Left renal pelvis (tissue), 4 donors: ENCODE results near the gene SPG7. TPM values are rescaled to one million over a fixed set of nuclear protein-coding genes. Genes with fewer than 3 reads are reported as not detected.

Experiments used
- DNase-seq, 4 donors: peaks; one replicate each; pipeline ENCODE4 v3.0.0-alpha.2; 2013; ENCODE audit warnings: low read depth in 4 of 4, low spot score in 3 of 4
- polyA plus RNA-seq, 4 donors: library from polyadenylated mRNA; unstranded; fragments of 120-200 nt; gene quantifications; one replicate each; pipeline ENCODE4 v1.2.1, GENCODE V29; 2013; ENCODE audit not compliant: insufficient read length in 4 of 4

Gene SPG7
- polyA plus RNA-seq, 4 donors: 77.2 to 134 (median 90.2) TPM

GRCh38 chr16:89510526-89510925, 2.3 kb downstream of the SPG7 start:
- no peak for DNase-seq

- no peak for DNase-seq
Observed at GRCh38 chr16:89511374-89511773, 3.2 kb downstream of the SPG7 start.

GRCh38 chr16:89512453-89512852, 4.2 kb downstream of the SPG7 start:
- no peak for DNase-seq

- DNase-seq: no peak
Observed at GRCh38 chr16:89517128-89517527, 8.9 kb downstream of the SPG7 start.

GRCh38 chr16:89519881-89520280, 11.7 kb downstream of the SPG7 start:
- no peak for DNase-seq

- no peak for DNase-seq
Observed at GRCh38 chr16:89522287-89522686, 14.1 kb downstream of the SPG7 start.

GRCh38 chr16:89523680-89524344, 15.6 kb downstream of the SPG7 start:
- DNase-seq: no peak

GRCh38 chr16:89525146-89525913, 17.1 kb downstream of the SPG7 start:
- no peak for DNase-seq

- DNase-seq: no peak
Observed at GRCh38 chr16:89529097-89529496, 20.9 kb downstream of the SPG7 start.

- no peak for DNase-seq
Observed at GRCh38 chr16:89530401-89531381, 22.5 kb downstream of the SPG7 start.

- DNase-seq: no peak
Observed at GRCh38 chr16:89531821-89532526, 23.8 kb downstream of the SPG7 start.

GRCh38 chr16:89534252-89534756, 26.1 kb downstream of the SPG7 start:
- DNase-seq: no peak

- DNase-seq: no peak
Observed at GRCh38 chr16:89536371-89536770, 28.2 kb downstream of the SPG7 start.

GRCh38 chr16:89536886-89537548, 28.8 kb downstream of the SPG7 start:
- DNase-seq: no peak

GRCh38 chr16:89537549-89537925, 29.3 kb downstream of the SPG7 start:
- no peak for DNase-seq

- DNase-seq: no peak
Observed at GRCh38 chr16:89538286-89538685, 30.1 kb downstream of the SPG7 start.

- DNase-seq: no peak
Observed at GRCh38 chr16:89540557-89540956, 32.4 kb downstream of the SPG7 start.

- no peak for DNase-seq
Observed at GRCh38 chr16:89541792-89542191, 33.6 kb downstream of the SPG7 start.

- DNase-seq: no peak
Observed at GRCh38 chr16:89544113-89544512, 35.9 kb downstream of the SPG7 start.

- no peak for DNase-seq
Observed at GRCh38 chr16:89544713-89545043, 36.5 kb downstream of the SPG7 start.
